NCI-H510A (cell line): ENCODE results near the gene SF3A1.
A peak's percentile ranks its signal among the peaks of the same experiment; 100 is the strongest.

Experiments
- DNase-seq: peaks from one replicate; lab custom pipeline; 2025; lab: John Stamatoyannopoulos, UW

SF3A1 gene

DNA sequence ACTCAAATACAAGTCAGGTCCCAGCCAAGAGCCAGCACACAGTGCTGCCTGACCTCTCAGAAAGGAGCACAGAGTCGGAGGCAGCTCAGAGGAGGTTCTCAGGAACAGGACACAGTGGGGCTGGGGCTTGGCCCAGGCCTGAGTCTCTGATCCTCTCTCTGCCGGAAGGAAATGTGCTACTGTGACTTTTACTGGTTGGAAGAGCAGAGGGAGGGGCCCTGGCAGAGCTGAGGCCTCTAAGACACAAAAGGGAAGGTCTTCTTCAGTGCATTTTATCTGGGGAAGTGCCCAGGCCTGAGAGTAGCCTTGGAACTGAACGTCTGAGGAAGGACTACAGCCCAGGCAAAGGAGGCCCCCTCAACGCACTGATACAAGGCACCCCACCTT, 51.2 kb downstream of the SF3A1 start:
- no peak for DNase-seq

DNA sequence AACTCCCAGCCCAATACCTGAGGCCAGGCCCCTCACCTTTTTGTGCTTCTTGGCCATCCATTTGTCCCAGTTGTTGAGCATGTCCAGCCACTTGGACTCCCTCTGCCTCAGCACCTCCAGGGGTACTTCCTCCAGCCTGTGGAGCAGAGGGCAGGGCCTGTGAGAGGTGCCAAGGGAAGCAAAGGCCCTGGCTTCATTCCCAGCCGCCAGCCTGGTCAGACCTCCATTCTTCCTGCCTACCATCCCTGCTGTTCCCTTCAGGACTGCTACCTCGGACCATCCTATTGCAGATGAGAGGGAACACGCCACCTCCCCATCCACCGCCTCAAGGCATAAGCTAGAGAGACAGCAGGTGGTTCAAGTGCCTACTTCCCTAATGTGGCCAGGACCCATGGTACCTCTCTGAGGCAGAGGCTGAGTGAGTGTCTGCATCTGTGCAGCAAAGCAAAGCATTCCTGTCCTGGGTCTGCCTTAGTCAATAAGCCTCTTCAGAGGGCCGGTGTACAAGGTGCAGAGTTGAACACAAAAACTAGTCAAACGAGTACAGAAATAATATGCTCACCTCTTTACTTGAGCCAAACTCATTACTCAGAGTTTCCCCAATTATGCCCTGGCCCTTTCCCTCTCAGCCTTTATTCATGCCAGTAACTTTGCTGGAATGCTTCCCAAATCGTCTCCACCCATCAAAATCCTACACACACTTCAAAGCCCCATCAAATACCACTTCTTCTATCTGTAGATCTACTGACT, 52.0 kb downstream of the SF3A1 start:
- peak; percentile 44 for DNase-seq

DNA sequence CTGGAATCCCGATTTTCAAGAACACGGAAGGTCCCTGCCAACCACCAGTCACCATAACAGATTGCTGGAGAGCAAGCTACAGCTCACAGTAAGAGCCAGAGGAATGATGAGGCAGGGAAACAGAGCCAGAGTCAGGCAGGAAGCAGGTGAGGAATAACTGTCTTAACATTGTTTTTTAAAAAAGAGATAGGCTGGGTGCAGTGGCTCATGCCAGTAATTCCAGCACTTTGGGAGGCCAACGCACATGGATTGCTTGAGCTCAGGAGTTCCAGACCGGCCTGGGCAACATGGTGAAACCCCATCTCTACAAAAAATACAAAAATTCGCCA, 53.9 kb downstream of the SF3A1 start:
- DNase-seq = no peak

DNA sequence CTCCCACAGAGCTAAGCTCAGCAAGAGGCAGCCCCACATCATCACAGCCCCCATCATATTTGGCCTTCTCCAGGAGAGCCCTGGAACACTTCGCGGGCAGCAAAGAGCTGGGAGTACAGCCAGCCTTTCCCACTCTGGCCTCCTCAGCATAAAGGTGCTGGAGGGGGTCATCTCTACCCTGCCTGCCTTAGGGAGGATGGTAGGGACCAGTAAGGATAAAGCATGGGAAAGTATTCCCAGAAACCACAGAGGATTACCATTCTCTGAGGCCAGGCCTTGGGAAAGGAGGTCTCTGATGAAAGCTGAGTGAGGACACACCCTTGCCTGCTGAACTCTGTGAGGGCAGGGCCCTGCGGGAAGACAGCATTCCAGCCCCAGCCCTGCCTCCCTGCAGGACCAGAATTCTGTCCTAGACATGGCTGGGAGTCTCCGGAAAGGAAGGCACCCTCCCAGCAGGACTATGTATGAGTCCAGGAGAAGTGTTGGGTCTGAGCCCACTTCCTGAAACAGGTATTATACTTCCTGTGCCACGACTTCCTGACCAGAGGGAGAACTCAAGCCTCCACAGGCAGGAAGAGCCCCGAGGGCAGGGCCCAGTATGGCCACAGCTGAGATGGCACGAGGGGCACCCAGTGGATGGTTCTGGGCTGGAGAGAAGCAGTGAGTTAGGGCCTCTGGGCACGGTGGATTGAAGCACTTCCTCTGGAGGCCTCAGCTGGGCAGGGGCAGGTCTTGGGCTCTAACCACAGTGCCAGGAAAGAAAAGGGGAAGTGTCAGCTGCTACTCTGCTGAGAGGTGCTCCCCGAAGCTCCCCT, 54.5 kb downstream of the SF3A1 start:
- DNase-seq = no peak

DNA sequence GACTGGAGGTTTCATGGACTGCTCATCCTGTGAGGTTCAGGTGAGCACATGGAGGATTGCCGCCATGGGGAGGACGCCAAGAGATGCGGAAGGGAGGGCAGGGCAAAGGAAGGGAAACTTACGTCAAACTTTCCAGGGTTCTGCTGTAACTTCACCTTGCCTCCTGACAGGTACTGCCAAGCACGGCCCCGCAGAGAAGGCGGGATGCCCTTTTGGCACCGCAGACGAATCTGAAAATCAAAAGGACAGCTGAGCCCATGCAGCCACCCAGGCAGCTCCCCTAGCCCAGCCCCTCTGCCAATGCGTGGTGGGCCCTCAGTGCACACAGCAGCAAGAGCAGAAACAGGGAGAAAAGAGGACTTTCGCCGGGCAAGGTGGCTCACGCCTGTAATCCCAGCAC, 57.4 kb downstream of the SF3A1 start:
- DNase-seq = no peak

DNA sequence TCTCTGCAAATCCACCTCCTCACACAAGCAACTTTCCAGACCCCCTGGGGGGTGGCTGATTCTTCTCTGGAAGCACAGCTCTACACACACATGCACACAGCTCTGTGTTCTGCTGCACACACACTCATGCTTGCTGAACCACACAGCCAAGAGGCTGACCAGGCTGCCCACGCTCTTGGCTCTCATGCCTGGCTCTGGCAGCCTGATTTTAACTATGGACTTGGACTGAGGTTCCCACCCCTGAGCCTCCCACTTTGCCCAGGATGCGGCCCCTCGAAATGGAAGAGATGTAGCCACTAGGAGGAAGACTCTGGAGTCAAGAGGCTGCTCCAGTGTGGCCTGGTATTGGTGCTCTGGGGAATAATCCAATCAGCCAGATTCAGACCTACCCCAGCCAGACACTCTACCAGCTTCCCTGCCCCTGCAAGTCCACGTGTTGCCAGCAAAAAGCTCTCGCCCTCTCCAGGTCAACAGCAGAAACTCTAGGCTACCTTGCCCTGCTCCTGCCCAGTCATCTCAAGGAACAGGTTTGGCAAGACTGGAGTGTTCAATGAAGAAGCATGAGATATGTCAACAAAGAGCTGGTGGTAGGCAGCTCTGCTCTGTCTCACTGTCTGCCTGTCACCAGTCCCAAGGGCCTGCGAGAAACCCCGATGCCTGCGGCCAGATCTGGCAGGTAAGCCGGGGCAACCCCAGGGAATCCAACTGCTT, 58.5 kb downstream of the SF3A1 start:
- DNase-seq = peak; percentile 81

DNA sequence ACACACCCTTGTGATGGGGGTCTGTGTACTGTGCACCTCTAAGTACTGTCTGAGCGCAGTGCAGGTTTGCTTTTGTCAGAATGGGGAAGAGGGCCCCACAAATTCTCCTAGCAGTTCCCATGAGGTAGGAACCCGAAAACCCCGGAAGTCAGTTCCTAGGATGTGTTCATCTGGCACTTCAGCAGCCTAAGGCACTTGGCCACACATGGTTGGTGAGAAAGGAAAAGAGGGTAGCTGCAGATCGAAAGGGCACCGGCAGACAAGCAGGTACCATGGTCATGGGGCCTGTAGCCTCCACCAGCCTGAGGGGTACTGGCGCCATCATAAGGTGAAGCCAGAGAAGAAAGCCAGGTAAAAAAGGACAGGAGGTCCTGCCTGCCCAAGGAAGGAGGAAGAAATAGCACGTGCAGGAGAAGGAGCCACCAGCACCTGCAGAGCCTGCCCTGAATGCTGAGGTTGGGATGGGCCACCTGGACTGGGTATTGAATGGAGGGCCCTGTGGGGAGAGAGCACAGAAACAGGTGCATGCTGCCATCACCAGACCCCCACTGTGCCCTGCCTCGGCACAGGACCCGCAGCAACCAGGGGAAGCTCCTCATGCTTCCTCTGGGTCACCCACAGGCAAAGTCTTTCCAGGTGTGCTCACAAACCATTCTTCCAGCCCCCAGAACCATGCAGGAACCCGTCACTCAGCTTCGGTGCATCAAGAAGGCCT, 59.3 kb downstream of the SF3A1 start:
- DNase-seq = no peak

DNA sequence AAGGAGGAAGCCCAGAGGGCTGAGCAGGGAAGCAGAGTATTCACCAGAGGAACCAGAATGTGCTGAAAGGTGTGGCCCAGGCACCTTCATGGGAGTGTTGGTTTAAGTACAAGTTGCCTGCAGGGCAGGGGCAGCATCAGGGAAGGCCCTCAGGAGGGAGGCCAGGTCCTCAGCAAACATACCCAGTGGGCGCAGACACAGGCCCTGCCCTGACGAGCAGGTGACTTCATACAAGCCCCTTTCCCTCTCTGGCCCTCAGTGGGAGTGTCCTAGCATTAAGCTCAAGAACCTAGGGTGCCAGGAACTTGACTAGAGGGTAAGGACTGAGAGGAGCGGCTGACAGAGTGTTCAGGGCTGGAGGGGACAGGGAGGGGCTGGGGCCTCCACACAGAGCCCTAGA, 59.9 kb downstream of the SF3A1 start:
- DNase-seq = no peak

DNA sequence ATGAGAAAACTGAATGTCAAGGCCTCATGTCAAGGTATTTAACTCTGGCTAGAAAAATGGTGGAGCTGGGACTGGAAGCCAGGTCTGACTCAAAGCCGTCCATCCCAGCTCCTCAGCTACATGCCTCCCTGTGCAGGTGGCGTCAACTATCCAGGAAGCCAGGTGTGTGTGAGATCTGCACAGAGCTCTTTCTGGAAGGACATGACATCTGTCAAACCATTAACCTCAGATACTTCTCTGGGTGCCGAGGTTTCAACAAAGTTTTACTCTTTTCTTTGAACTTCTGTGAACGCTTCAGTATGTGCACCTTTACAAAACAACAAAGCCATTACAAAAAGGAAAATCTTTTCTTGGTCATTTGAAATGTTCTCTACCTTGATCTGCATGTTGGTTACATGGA, 60.4 kb downstream of the SF3A1 start:
- no peak for DNase-seq

DNA sequence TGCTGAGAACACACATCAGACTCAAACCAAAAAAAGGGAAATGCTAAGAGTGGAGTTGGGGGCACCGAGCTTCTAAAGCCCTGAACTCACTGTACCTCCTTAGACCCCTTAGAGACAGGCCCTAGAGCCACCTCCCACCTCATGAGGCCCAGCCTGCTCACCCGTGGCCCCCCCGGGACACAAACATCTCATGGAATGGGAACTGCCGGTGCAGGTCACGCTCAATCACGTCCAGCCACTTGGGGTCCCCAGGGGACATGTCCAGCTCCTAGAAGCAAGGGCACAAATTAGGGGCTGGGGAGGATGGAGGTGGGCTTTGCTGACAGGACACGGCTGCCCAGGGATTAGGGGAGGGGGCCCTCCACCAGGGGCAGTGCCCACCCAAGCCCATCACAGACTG, 61.1 kb downstream of the SF3A1 start:
- DNase-seq = no peak

DNA sequence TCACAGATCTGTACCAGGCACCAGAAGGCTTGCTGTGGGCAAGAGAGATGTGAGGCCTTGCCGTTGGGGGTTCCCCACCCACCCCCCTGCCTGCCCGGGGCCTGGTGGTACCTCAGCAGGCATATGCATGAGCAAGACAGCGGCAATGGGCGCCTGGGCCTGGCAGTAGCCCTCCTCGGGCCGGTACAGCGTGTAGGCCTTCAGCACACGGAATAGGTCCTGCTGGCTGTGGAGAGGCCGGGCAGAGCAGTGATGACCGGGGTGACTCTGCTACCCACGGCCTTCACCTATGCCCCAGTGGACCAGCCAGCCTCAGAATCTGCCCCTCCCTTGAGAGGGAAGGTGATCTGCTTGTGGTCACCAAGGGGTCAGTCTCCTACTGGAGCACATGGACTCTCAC, 61.9 kb downstream of the SF3A1 start:
- DNase-seq = no peak

DNA sequence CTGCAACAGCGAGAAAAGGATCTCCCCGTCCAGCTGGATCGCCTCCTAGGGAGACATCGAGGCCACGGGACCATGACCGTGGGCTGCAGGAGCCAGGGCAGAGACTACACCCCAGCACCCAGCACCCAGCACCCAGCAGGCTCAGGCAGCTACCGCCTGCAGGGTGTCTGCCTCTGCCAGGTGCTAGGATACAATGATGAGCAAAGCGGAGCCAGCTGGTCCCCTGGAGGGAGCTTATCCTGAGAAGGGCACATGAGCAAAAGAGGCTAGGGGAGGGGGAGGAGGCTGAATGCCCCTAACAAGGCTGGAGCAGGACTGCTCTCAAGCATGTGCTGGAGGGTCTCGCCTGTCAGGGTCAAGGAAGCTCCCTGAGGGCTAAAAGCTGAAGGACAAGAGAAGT, 62.6 kb downstream of the SF3A1 start:
- no peak for DNase-seq

DNA sequence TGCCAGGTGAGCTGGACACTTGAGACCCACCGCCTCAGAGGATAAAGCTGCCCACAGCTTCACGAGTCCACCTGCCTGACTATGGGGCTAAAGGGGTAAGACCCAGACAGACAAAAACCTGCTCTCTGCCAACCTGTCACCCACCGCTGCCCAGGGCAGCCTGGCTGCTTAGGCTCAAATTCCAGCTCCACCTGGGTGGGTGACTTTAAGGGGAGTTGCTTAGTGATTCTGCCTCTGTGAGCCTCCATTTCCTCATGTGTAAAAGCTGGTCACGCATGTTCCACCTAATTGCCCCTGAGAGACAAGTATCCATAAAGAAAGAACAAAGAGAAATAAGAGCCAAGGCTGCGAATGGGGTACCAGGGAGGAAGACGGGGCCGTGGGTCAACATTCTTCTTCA, 63.7 kb downstream of the SF3A1 start:
- no peak for DNase-seq

DNA sequence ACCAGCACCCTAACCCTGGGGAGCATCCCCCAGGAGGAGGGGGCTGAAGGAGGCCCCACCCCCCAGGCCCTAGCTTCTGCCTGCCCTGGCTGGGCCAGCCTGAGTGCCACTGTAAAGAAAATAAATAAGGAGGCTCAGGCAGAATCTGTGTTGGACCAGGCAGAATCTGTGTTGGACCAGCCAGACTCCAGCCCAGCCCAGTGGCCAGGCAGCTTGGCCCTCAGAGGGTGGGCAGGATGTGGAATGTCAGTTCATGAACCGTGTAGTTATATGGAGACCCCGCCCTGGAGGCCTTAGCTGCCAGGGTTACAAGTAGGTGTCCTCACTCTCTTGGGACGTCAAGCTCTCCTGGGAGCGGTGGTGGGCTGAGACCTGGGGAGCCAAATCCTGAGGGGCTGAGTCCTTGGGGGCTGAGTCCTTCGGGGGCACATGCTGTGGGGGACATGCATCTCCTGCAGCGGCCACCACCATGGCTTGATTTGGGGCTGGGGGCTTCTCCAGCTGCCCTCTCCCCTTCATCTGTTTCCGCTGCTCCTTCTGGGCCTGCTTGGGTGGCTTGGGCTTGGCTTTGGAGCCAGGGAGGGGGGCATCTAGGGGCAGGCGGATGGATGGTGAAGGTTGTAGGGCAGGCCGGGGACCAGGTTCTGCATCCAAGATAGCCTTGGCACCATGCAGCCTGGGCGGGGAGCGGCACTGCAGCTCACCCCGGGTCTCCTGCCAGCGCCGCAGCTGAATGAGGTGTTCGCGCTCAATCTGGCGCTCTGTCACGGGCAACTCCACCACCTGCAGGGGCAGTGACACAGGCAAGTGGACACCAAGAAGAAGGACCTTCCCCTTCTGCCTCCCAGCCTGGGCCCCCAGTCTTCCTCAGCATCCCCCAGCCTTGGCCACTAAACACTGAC, 64.4 kb downstream of the SF3A1 start:
- no peak for DNase-seq

DNA sequence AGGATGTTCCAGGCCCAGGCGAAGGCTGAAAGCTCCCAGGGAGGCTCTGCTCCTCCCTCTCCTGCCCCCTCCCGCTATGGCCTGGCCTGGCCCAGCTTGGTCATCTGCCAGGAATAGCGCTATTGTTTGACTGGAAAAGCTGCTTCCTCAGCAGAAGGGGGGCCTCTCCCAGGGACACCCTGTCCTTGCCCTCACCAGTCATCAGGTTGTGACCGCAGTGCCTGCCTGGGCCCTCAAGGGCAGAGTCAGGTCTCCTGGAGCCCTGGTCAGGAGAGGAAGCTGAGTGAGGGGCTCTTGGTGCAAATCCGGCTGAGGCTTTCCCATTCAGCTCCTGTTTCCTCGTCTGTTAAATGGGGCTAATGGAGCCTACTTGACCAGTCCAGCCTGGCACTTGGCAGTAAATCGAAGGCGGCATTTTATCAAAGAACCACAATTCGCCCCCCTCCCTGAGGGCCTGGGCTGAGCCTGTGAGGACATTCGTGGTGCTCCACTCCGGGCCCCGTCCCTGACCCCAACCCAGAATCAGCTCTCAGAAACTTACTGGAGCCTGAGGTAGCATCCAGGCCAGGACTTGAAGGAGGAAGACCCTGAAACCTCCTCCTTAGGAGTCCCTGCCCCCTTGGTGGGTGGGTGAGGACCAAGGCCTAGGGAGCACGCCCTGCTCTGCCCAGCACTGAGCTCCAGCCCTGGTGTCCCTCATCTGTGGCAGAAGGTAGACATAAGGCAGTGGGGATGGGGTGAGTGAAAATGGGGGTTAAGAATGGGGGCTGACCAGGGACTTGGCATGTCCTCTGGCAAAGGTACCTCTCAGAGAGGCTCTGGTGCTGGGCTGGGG, 65.4 kb downstream of the SF3A1 start:
- DNase-seq = peak; percentile 56

DNA sequence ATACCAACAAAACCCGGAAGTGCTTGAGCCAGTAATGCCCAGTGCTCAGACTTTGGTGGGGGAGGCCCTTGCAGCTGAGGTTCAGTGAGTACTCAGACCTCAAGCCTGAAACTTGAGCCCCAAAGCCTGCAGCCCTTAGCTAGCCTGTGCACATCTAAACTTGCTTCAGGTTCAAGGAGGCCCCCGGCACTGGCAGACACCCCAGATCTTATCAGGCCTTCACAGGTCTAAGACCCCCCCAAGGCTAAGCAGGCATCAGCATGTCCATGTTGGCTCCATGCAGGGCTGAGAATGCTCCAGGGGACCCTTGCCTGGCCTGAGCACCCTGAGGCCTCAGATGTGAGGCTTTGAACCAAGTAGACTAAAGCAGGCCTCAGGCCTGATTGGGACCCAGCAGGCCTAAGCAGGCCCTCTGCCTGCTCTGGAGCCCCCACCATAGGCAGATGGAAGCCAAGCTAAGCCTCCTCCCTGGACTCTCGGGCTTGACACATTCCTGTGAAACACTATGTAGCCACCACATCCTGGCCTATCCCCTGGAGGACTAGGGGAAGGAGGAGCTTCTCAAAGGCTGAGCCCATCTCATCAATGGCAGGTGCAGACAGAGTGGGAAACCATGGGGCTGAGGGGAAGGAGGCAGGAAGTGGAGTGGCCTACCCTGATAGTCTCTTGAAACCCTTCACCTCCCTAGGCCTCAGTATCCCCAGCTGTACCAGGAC, 66.2 kb downstream of the SF3A1 start:
- DNase-seq = peak; percentile 56

DNA sequence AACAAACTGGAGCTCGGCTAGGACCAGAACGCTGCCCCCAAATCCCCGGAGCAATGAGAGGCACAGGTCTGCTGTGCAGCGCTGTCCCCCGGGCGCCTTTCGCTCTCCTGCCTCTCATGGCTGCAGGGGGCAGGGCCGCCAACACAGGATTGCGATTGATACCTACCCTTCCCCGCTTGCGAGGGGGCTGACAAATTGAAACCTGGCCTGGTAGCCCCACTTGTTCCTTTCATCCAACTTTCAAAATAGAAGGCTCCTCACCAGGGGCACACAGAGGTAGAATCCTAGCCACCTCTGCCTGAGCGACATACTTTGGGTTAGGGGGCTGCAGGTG, 66.7 kb downstream of the SF3A1 start:
- DNase-seq = no peak

DNA sequence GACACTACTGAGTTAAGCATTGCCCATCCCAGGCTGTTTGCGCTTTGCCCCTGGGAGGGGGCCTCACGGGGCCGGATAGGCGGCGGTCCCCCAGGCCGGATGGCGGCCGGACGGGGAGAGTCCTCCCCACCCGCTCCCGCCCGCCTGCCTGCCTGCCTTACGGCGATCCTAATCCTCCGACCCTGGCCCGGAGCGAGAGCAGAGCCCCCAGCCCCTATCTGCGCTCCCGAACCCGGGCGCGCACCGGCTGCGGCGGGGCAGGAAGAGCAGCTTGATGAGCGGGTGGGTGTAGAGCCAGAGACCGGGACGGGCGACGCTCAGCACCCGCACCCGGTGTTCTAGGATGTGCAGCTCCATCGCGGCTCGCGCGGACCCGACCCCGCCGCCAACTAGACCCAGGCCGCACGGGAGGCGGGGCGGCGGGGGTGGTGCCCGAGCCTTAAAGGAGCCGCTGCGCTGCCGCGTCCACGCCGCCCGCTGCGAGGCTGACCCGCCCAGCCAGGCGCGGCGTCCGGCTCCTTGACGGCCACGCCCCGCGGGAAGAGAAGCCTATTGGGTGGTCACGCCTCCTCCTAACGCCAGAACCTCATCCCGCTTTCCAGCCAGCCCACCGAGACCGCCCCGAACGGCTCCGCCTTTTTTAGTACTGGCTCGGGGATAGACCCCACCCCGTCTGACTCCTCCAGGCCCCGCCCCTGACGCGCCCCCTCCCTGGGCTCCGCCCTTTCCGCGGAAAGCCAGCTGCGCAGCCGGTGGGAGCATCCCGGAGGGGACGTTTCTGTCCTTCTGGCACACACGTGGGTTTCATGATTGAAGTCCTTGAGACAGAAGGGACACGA, 67.3 kb downstream of the SF3A1 start, which contains the start of gene CASTOR1:
Gene CASTOR1, minus strand, starts transcription at position 365 of the 839 bp plus-strand sequence. Its CDS starts 8 bp downstream, at position 357.
- DNase-seq = peak; percentile 86
